ENCODE results near the gene PDE7B.
"Not testable (repeated sequence)": the region's sequence is repeated elsewhere in the genome, so short reads cannot be mapped to it uniquely, and the experiment has no call there.

PDE7B gene

DNA sequence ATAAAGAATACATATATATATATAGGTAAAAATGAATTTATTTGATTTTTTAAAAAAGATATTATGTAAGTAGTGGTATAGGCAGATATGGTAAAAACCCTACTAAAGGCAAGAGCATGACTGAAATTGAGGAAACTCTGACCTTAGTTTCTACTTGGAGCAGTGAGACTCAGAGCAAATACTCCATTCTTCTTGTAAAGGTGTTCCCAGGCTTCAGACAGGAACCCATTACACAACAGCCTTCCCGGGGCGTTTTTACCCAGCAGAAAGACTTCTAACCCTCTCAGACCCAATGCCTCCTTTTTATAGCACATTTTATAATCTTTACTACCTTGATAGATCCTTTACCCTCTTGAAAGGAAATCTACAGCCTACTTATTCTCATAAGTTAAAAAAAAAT is 274.1 kb downstream of the PDE7B start:
- H3K9me3 Mint-ChIP-seq: peaks cover 4% of the 10 kb centered on the region
- no peaks in the 10 kb centered on the region for H3K36me3 Mint-ChIP-seq (ENCODE audit: low read depth)
- no peak overlapping the region for H3K27ac Mint-ChIP-seq
- H3K4me3 Mint-ChIP-seq: no peak overlapping the region
- peaks cover 4% of the 10 kb centered on the region for H3K27me3 Mint-ChIP-seq (ENCODE audit: low read depth)
- H3K4me1 Mint-ChIP-seq (ENCODE audit: low read depth): no peaks in the 10 kb centered on the region

- Mint-ChIP-seq H3K36me3 (ENCODE audit: low read depth) (no peaks in the 10 kb centered on the region), H3K27me3 (ENCODE audit: low read depth) (peaks cover 4% of the 10 kb centered on the region), H3K4me1 (ENCODE audit: low read depth) (no peaks in the 10 kb centered on the region), H3K9me3 (peaks cover 4% of the 10 kb centered on the region), H3K27ac (no peak overlapping the region), H3K4me3 (no peak overlapping the region)
These were observed 276.4 kb downstream of the PDE7B start for GRCh38 chr6:136127873-136128272.

- H3K27ac Mint-ChIP-seq: no peak overlapping the region
- H3K9me3 Mint-ChIP-seq: peaks cover 4% of the 10 kb centered on the region
- peaks cover 4% of the 10 kb centered on the region for H3K27me3 Mint-ChIP-seq (ENCODE audit: low read depth)
- no peaks in the 10 kb centered on the region for H3K4me1 Mint-ChIP-seq (ENCODE audit: low read depth)
- H3K4me3 Mint-ChIP-seq: no peak overlapping the region
- no peaks in the 10 kb centered on the region for H3K36me3 Mint-ChIP-seq (ENCODE audit: low read depth)
These were observed 277.9 kb downstream of the PDE7B start for GRCh38 chr6:136129365-136129764.

GRCh38 chr6:136134268-136134667 is 282.8 kb downstream of the PDE7B start:
- Mint-ChIP-seq H3K4me3 (no peak overlapping the region), H3K27me3 (ENCODE audit: low read depth) (no peaks in the 10 kb centered on the region), H3K36me3 (ENCODE audit: low read depth) (no peaks in the 10 kb centered on the region), H3K9me3 (peaks cover 4% of the 10 kb centered on the region), H3K4me1 (ENCODE audit: low read depth) (no peaks in the 10 kb centered on the region), H3K27ac (no peak overlapping the region)

DNA sequence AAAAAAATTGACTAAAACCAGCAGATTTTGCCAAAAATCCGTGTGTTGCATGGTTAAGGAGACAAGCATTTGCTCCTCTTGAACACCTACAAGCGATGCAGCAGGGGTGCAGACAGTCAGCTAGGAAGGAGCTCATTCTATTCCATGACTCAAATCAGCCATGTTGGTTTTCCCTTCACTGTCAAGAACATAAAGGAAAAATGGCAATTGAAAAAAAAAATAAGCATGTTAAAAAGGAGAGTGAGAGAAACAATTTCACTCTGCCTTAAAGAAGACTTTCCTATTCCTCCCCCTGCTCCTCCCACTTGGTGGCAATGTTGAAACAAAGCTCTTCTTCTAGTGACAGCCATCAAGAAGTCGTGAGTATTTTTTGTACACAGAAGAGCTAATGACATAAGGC is 283.2 kb downstream of the PDE7B start:
- peaks cover 4% of the 10 kb centered on the region for H3K9me3 Mint-ChIP-seq
- no peaks in the 10 kb centered on the region for H3K27me3 Mint-ChIP-seq (ENCODE audit: low read depth)
- H3K4me1 Mint-ChIP-seq (ENCODE audit: low read depth): no peaks in the 10 kb centered on the region
- no peak overlapping the region for H3K4me3 Mint-ChIP-seq
- H3K36me3 Mint-ChIP-seq (ENCODE audit: low read depth): no peaks in the 10 kb centered on the region
- no peak overlapping the region for H3K27ac Mint-ChIP-seq

GRCh38 chr6:136136274-136136673 is 284.8 kb downstream of the PDE7B start:
- Mint-ChIP-seq H3K9me3 (no peaks in the 10 kb centered on the region), H3K27me3 (ENCODE audit: low read depth) (no peaks in the 10 kb centered on the region), H3K4me1 (ENCODE audit: low read depth) (no peaks in the 10 kb centered on the region), H3K36me3 (ENCODE audit: low read depth) (no peaks in the 10 kb centered on the region), H3K27ac (no peak overlapping the region), H3K4me3 (no peak overlapping the region)

DNA sequence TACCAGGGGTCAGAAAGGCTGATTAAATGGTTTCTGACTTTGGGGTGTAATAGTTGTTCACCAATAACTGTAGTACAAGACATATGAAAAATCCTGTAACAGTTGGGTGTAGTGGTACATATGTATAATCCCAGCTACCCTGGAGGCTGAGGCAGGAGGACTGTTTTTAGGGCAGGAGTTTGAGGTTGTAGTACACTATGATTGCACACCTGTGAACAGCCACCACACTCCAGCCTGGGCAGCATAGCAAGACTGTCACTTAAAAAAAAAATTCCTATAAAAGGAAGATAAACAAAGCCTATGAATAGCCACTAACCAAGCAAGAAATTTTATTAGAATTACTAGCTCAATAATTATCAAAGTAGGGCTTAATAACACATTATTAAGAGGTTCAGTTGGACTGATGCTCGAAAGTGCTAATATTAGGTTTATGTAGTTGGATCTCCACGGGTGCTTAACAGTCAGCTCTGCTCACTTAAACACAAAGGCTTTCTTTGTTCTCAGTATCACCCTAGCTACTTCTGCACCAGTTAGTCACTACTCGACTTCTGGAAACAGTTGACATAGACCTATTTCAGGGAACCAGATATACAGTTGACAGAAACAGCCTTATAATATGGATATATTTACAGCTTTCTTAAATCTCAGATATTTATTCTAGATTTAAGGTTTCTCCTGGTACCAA is 285.6 kb downstream of the PDE7B start:
- no peaks in the 10 kb centered on the region for H3K36me3 Mint-ChIP-seq (ENCODE audit: low read depth)
- no peak overlapping the region for H3K27ac Mint-ChIP-seq
- no peaks in the 10 kb centered on the region for H3K27me3 Mint-ChIP-seq (ENCODE audit: low read depth)
- H3K4me1 Mint-ChIP-seq (ENCODE audit: low read depth): no peaks in the 10 kb centered on the region
- peaks cover 6% of the 10 kb centered on the region for H3K9me3 Mint-ChIP-seq
- no peak overlapping the region for H3K4me3 Mint-ChIP-seq

- Mint-ChIP-seq H3K27ac (no peak overlapping the region), H3K27me3 (ENCODE audit: low read depth) (no peaks in the 10 kb centered on the region), H3K9me3 (peaks cover 6% of the 10 kb centered on the region), H3K36me3 (ENCODE audit: low read depth) (no peaks in the 10 kb centered on the region), H3K4me1 (ENCODE audit: low read depth) (no peaks in the 10 kb centered on the region), H3K4me3 (no peak overlapping the region)
These were observed 286.4 kb downstream of the PDE7B start for GRCh38 chr6:136137739-136138402.

- H3K36me3 Mint-ChIP-seq (ENCODE audit: low read depth); H3K4me1 Mint-ChIP-seq (ENCODE audit: low read depth); H3K4me3 Mint-ChIP-seq; H3K27me3 Mint-ChIP-seq (ENCODE audit: low read depth); H3K9me3 Mint-ChIP-seq; H3K27ac Mint-ChIP-seq: not testable (repeated sequence)
These were observed 287.6 kb downstream of the PDE7B start for GRCh38 chr6:136139111-136139510.

GRCh38 chr6:136144251-136145023 is 292.9 kb downstream of the PDE7B start:
- H3K36me3 Mint-ChIP-seq (ENCODE audit: low read depth): no peaks in the 10 kb centered on the region

GRCh38 chr6:136146130-136146529 is 294.6 kb downstream of the PDE7B start:
- H3K36me3 Mint-ChIP-seq (ENCODE audit: low read depth): no peaks in the 10 kb centered on the region
- peaks cover 6% of the 10 kb centered on the region for H3K9me3 Mint-ChIP-seq
- H3K27me3 Mint-ChIP-seq (ENCODE audit: low read depth): no peaks in the 10 kb centered on the region
- no peak overlapping the region for H3K4me3 Mint-ChIP-seq
- H3K27ac Mint-ChIP-seq: no peak overlapping the region
- no peaks in the 10 kb centered on the region for H3K4me1 Mint-ChIP-seq (ENCODE audit: low read depth)

More at GRCh38 chr6:136144251-136145023, 292.9 kb downstream of the PDE7B start:
- Mint-ChIP-seq H3K27ac (no peak overlapping the region), H3K4me3 (no peak overlapping the region), H3K27me3 (ENCODE audit: low read depth) (no peaks in the 10 kb centered on the region), H3K4me1 (ENCODE audit: low read depth) (no peaks in the 10 kb centered on the region), H3K9me3 (peaks cover 6% of the 10 kb centered on the region)

DNA sequence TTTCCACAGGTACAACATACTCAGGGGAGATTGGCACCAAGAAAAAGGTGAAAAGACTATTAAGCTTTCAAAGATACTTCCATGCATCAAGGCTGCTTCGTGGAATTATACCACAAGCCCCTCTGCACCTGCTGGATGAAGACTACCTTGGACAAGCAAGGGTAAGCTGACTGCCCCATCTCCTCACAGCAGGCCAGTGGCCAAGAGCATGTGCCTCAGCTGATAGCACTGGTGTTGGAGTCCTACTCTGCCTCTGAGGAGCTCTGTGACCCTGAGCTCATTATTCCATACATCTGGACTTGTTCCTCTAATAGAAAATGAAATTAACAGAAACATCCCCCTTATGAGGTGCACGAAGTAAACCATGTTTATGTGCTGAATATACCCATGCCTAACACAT is 295.8 kb downstream of the PDE7B start:
- H3K27me3 Mint-ChIP-seq (ENCODE audit: low read depth): no peaks in the 10 kb centered on the region
- no peak overlapping the region for H3K27ac Mint-ChIP-seq
- H3K4me3 Mint-ChIP-seq: no peak overlapping the region
- H3K9me3 Mint-ChIP-seq: no peaks in the 10 kb centered on the region
- H3K36me3 Mint-ChIP-seq (ENCODE audit: low read depth): no peaks in the 10 kb centered on the region
- H3K4me1 Mint-ChIP-seq (ENCODE audit: low read depth): no peaks in the 10 kb centered on the region

GRCh38 chr6:136148051-136148450 is 296.6 kb downstream of the PDE7B start:
- no peaks in the 10 kb centered on the region for H3K36me3 Mint-ChIP-seq (ENCODE audit: low read depth)
- no peaks in the 10 kb centered on the region for H3K9me3 Mint-ChIP-seq
- H3K4me1 Mint-ChIP-seq (ENCODE audit: low read depth): no peaks in the 10 kb centered on the region
- no peak overlapping the region for H3K27ac Mint-ChIP-seq
- no peaks in the 10 kb centered on the region for H3K27me3 Mint-ChIP-seq (ENCODE audit: low read depth)
- no peak overlapping the region for H3K4me3 Mint-ChIP-seq

GRCh38 chr6:136148523-136148922 is 297.0 kb downstream of the PDE7B start:
- no peak overlapping the region for H3K4me3 Mint-ChIP-seq
- no peak overlapping the region for H3K27ac Mint-ChIP-seq
- H3K36me3 Mint-ChIP-seq (ENCODE audit: low read depth): no peaks in the 10 kb centered on the region
- no peaks in the 10 kb centered on the region for H3K4me1 Mint-ChIP-seq (ENCODE audit: low read depth)
- no peaks in the 10 kb centered on the region for H3K27me3 Mint-ChIP-seq (ENCODE audit: low read depth)
- no peaks in the 10 kb centered on the region for H3K9me3 Mint-ChIP-seq

DNA sequence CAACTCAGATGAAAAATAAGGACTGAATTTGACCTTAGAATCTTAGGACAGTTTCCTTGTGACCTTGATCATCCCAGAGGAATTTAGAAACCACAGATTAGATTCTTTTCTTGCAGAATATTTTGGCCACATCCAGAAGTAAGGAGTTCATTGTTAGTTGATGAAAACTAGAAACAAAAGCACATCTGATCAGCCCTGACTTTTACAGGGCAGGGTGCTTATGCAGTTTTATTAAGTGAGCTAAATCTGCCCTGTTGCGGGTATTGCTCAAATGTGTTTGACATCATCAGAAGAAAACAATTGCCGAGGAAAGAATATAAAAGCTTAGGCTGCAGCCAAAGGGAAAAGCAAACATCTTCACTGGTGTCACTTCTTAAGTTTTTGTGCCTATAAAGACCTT is 297.8 kb downstream of the PDE7B start:
- Mint-ChIP-seq H3K36me3 (ENCODE audit: low read depth) (no peaks in the 10 kb centered on the region), H3K27me3 (ENCODE audit: low read depth) (no peaks in the 10 kb centered on the region), H3K9me3 (no peaks in the 10 kb centered on the region), H3K4me1 (ENCODE audit: low read depth) (no peaks in the 10 kb centered on the region), H3K27ac (no peak overlapping the region), H3K4me3 (no peak overlapping the region)
